Measurements from ENCODE around the gene SYCE3.
A peak's percentile ranks its signal among the peaks of the same experiment; 100 is the strongest.

The SYCE3 gene

GRCh38 chr22:50517495-50518260, 45.0 kb downstream of the SYCE3 start:
- DNase-seq = no peak

- no peak for DNase-seq
Observed at GRCh38 chr22:50516891-50517290, 45.8 kb downstream of the SYCE3 start.

- DNase-seq = no peak
Observed at GRCh38 chr22:50516068-50516467, 46.7 kb downstream of the SYCE3 start.

DNA sequence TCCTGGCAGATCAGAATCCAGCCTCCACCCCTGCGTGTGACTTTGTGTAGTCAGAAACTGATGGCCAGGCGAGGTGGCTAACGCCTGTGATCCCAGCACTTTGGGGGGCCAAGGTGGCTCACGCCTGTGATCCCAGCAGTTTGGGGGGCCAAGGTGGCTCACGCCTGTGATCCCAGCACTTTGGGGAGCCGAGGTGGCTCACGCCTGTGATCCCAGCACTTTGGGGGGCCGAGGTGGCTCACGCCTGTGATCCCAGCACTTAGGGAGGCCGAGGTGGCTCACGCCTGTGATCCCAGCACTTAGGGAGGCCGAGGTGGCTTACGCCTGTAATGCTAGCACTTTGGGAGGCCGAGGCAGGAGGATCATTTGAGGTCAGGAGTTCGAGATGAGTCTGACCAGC, 49.5 kb downstream of the SYCE3 start:
- no peak for DNase-seq

- DNase-seq = no peak
Observed at GRCh38 chr22:50508897-50509296, 53.8 kb downstream of the SYCE3 start.

GRCh38 chr22:50507991-50508884, 54.5 kb downstream of the SYCE3 start, which contains the start of gene NCAPH2:
Gene NCAPH2, plus strand, starts transcription at chr22:50508224. Its CDS starts 114 bp downstream, at chr22:50508338.
- peak; percentile 99 for DNase-seq

- DNase-seq = peak; percentile 94
Observed at GRCh38 chr22:50507421-50507990, 55.2 kb downstream of the SYCE3 start, which contains the start of gene LMF2. Gene LMF2, minus strand, starts transcription at chr22:50507702. Its CDS starts 27 bp downstream, at chr22:50507675.

DNA sequence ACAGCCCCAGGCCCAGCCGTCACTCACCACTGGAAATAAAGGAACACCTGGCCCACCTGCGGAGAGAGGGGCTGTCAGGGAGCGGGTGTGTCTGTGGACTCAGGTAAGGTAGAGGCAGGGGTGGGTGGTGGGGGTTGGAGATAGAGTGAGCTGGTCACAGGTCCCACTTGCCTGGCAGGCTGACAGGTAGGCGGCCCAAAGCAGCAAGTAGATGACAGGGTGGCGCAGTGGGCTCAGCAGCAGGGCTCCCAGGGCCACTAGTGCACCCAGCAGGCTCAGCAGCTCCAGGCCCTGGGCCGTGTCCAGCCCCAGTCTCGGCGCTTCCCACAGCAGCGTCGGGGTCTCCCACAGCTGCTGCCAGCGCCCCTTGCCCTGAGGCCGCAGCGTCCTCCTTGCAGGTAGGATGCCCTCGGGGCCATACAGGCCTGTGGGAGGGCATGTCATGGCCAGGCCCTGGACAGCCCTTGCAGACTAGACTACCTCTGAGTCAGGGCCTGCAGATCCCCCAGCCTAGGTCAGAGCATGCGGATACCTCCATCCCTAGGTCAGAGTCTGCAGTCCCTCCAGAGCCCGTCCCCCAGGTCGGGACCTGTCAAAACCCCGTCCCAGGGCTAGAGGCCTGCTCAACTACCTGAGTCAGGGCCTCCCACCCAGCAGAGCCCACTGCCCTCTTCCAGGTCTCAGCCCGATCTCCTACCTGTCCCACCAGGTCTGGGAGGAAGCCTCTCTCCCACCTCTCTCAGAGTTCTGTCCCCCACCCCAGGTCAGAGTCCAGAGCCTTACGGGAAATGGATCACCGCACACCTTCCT, 55.9 kb downstream of the SYCE3 start:
- no peak for DNase-seq

GRCh38 chr22:50505776-50506610, 56.7 kb downstream of the SYCE3 start:
- no peak for DNase-seq

DNA sequence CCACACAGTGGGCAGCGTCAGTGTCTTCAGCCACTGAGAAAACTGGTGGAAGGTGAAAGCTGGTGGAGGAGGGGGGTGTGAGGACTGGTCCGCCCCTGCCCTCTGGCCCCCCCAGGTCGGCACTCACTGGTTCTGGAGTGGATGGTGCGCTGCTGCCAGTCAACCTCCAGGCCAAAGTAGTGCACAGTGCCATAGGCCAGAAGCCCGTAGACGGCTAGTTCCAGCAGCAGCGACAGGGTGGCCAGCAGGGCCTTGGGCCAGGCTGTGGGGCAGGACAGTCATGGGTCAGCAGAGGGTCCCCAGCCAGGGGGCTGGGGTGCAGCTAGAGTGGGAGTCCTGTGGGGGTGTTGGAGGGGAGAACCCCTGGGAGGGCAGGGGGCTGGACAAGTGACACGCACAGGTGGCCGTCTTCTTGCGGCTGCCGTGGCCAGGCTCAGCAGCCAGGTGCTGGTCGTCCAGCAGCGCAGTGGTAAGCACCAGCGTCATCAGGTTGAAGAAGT, 57.4 kb downstream of the SYCE3 start:
- DNase-seq = no peak

DNA sequence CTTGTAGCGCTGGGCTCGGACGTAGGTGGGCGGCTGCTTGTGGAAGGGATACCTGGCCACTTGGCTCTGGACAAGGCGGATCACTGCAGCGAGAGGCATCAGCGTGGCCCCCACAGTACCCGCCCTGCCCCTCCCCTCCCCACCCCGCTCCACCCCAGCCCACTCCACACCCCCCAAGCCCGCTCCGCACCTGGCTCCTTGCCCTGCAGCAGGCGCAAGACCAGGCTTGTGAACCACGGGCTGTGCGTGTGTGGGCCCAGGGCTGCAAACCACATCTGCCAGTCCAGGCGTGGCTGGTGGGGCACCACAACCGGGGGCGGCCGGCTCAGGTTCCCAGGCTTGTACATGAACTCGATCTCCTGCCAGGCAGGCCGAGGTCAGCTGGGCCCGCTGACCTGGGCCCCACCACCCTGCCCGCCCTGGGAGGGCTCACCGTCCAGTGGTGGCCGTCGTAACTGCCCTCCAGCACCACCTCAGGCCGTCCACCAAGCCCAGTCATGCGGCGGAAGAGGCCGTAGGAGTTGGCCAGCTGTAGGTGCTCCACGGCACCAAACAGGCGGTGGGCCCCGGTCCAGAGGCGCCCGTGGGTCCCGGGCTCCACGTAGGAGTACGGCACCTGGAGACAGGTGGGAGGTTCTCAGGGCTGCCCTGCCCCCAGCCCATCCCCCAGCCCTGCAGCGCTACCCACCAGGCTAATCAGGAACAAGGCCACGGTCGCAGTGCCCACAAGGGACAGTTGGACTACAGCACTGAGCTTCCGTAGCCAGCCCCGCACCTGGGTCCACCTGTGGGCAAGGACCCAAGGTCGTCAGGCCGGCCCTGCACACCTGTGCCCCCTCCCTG, 58.1 kb downstream of the SYCE3 start:
- DNase-seq = no peak

GRCh38 chr22:50503475-50504145, 59.1 kb downstream of the SYCE3 start:
- DNase-seq = no peak

GRCh38 chr22:50502628-50503474, 59.9 kb downstream of the SYCE3 start:
- DNase-seq = no peak

- no peak for DNase-seq
Observed at GRCh38 chr22:50502096-50502495, 60.6 kb downstream of the SYCE3 start.

All from activated CD8-positive, alpha-beta memory T cell treated with anti-CD3 and anti-CD28 coated beads, Interleukin-2, amount 50 U/mL, for 4 hours (primary cell).